ENCODE measurements around the gene CXXC5.

- peak; percentile 3; the same call in 1 of the 2 replicates for TF ChIP-seq RAD21 (IDR thresholded peaks at IDR 0.05; ENCODE audit: low read length)
- no peak for TF ChIP-seq NRF1 (IDR thresholded peaks at IDR 0.05; ENCODE audit: low read depth, low read length)
- peak; percentile 34 for TF ChIP-seq CTCF (IDR thresholded peaks at IDR 0.05)
- TF ChIP-seq FOXM1 (IDR thresholded peaks at IDR 0.05; ENCODE audit: low read depth), result 0 out of 2 replicates have a peak, but pooled peaks have one; percentile 56
- no peak for TF ChIP-seq EZH2phosphoT487 (IDR thresholded peaks at IDR 0.05; ENCODE audit: borderline replicate concordance, low read depth)
- TF ChIP-seq, protein P1, sequence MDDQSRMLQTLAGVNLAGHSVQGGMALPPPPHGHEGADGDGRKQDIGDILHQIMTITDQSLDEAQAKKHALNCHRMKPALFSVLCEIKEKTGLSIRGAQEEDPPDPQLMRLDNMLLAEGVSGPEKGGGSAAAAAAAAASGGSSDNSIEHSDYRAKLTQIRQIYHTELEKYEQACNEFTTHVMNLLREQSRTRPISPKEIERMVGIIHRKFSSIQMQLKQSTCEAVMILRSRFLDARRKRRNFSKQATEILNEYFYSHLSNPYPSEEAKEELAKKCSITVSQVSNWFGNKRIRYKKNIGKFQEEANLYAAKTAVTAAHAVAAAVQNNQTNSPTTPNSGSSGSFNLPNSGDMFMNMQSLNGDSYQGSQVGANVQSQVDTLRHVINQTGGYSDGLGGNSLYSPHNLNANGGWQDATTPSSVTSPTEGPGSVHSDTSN (IDR thresholded peaks at IDR 0.05), result peak; percentile 51
- TF ChIP-seq, protein P2, sequence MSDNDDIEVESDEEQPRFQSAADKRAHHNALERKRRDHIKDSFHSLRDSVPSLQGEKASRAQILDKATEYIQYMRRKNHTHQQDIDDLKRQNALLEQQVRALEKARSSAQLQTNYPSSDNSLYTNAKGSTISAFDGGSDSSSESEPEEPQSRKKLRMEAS (IDR thresholded peaks at IDR 0.05; ENCODE audit: low read depth), result peak; percentile 47; the same call in 1 of the 2 replicates
- 0 out of 2 replicates have a peak, but pooled peaks have one; percentile 8 for TF ChIP-seq POLR2AphosphoS5 (IDR thresholded peaks at IDR 0.05; ENCODE audit: low read depth, low read length)
- no peak for TF ChIP-seq TEAD4 (IDR thresholded peaks at IDR 0.05; ENCODE audit: borderline replicate concordance, insufficient read depth)
Measured at GRCh38 chr5:139637438-139638089, 10.6 kb upstream of the CXXC5 start.
